GM18868 (cell line): ENCODE results near the gene SETD6.

ENCODE experiments used
- ATAC-seq: cut with Tn5 transposase; IDR thresholded peaks from one replicate; pipeline ENCODE4 v1.9.1; 2021; ENCODE audit warnings: mild to moderate bottlenecking, moderate library complexity; ENCODE audit not compliant: unreplicated experiment

SETD6 gene

DNA sequence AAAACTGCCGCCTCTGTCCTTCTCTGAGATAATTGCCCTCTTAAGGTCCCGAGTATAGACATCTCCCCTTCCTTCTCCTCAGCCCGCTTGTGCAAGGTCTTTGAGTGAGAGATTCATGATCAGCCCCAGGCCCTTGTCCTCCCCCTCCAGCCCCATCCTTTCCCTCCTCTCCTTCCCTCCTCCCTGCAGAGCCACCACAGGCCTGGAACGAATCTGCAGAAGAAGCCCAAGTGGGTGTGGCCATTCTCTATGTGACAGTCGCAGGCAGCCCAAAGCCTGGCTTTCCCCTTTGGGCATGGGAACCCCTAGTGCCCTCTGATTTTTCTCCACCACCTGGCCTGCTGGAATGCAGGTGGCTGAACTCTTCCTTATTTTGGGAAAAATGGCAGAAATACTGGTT is 22.6 kb upstream of the SETD6 start:
- no peak for ATAC-seq

DNA sequence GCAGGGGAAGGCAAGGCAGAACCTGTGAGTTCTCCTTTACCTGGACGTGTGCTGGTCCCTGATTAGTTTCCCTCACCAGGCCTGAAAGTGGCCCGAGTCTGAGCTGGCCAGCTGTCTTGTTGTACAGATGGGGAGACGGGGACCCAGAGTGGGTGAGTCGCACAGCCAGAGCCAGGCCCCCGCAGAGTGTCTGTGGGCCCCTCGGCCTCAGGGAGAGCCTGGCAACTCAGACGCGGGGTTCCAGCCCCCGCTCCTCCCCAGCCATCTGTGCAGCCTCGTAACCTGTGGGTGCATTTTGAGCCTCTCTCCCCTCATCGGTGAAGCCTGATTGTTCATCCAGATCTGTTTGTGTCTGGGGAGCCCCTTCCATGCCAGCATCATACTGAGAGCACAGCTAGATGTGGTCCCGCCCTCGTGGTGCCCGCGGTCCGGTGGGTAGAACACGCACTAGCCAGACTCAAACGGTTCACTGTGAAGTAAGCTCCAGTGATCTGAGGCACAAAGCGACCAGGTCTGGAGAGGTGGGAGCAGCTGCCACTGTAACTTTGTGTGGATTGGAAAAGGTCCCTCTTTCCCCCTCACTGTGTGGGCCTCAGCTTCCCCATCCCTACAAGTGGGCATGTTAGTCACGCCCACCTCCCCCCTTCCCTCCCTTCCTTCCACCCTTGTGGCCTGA is 21.4 kb upstream of the SETD6 start:
- no peak for ATAC-seq

DNA sequence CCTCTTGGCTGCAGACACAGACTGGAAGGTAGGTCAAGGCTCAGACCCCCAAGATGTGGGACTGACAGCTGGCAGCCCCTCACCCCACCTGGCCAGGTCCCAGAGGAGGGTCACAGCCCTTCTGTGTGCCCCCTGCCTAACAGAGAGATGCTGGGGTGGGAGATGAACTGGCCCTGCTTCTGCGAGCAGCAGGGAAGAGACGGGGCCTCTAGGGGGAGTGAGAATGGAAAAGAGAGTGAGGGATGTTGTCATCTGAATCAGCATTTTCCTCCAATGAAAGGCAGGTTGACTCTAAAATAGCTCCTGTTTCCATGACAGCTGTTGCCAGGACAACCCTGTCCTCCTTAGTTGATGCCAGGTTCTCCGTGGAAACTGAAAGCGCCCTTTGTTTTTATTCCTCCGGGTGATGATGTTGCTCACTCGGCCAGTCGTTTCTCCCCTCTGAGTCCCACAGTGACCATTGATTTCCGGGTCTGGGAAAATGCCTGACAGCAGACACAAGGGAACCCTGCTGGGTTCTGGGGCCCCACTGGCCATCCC is 20.3 kb upstream of the SETD6 start:
- peak; percentile 76 for ATAC-seq

DNA sequence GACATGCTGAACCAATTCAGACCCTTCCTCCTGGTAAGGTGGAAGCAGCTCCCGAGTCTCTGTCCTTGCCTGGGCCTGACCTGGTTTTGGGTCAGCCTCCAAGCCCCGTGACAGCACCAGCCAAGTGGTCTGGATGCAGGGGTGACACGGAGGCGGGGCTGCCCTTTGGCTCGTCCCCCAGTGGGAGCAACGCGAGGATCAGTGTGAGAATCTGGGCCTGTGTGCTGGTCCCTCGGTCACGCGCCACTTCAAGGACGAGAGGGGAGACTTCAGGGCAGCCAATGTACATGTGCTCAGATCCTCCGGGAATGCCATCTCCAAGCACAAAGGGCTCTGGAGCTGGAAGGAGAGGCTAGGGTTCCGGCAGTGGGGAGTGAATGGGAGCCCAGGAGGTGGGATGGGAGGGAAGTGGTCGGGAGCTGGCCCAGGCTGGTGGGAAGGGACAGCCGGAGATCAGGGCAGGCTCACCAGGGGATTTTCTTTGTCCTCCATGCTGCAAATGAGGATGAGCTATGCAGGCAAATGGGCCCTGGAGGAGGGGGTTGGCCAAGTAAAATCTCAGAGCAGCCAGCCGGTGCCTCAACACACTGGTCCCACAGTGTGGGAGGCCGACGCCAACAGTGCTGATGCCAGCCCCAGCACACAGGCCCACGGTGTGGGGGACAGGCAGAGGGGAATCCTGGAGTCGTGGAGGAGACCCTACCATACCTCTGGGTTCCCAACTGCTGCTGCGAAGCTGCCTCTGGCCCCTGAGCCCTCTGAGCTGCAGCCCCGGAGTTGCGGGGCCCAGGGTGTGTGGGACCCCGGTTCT is 19.6 kb upstream of the SETD6 start:
- ATAC-seq: no peak

DNA sequence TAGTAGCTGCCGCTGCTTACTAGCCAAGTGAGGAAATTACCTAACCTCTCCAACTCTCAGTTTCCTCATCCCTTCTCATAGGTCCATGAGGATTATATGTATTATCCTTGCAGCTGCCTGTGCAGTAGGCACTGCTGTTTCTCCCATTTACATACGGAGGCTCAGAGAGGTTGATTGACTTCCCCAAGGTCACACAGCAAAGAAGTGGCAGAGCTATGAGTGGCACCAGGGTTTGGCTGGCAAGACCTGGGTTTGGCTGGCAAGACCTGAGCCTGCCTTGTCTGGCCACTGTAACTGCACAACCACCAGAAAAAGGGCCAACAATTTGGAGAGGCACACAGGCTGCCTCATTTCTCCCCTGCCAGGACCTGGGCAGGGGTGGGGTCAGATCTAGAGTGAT is 17.8 kb upstream of the SETD6 start:
- no peak for ATAC-seq

DNA sequence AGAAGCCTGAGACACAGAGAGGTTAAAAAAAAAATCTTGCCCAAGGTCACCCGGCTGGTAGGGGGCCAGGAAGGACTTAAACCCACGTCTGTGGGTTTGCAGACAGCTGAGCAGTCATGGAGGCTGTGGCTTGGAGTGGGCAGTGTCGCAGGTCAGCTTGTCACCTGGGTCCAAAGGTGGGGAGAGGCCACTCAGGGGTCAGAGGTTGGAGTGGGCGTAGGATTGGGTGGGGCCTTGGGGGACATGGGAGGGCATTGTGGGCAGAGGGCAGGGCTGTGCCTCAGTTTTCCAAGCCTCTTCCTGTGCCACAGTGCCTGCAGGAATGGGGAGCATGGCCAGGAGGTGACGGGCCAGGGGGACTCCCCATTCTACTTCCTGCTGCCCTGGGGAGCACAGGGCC is 17.4 kb upstream of the SETD6 start:
- no peak for ATAC-seq

DNA sequence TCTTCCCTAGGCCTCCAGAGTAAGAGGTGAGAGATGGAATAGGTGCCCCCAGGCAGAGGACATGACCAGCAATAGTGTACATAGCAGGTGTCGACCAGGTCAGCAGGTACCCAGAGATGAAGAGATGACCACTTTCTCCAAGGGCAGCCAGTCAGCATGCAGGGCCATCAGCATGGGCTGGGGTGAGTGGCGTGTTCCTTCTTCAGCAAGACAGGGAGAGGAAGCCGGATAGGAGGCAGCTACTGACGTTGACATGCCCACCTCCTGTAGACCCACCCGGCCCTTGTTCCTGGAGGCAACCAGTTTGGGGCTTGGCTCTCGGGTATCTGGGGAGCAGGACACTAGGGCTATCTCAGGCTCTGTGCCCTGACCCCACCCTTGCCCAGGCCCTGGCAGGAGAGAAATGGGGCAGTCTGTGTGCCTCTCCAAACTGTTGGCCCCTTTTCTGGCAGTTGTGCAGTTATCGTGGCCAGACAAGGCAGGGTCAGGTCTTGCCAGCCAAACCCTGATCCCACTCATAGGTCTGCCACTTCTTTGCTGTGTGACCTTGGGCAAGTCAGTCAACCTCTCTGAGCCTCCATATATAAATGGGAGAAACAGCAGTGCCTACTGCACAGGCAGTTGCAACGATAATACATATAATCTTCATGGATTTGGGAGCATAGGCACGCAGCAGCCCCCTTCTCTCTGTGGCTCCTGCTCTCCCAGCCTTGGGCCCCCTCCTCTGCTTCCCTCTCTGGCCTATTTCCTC is 16.8 kb upstream of the SETD6 start:
- ATAC-seq: no peak

DNA sequence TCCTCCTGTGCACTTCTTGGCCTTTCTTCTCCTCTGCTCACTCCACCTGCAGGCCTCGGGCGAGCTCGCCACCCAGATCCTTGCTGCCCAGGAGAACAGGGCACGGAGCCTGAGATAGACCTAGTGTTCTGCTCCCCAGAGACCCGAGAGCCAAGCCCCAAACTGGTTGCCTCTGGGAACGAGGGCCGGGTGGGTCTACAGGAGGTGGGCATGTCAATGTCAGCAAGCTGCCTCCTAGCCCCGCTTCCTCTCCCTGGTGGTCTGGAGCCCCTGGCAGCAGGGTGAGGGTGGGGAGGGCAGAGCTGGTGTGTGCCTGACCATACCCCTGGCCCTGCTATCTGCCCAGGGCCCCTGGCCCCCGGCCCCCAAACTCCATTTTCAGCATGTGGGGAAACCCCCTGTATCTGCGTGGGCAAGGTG is 16.2 kb upstream of the SETD6 start:
- no peak for ATAC-seq

DNA sequence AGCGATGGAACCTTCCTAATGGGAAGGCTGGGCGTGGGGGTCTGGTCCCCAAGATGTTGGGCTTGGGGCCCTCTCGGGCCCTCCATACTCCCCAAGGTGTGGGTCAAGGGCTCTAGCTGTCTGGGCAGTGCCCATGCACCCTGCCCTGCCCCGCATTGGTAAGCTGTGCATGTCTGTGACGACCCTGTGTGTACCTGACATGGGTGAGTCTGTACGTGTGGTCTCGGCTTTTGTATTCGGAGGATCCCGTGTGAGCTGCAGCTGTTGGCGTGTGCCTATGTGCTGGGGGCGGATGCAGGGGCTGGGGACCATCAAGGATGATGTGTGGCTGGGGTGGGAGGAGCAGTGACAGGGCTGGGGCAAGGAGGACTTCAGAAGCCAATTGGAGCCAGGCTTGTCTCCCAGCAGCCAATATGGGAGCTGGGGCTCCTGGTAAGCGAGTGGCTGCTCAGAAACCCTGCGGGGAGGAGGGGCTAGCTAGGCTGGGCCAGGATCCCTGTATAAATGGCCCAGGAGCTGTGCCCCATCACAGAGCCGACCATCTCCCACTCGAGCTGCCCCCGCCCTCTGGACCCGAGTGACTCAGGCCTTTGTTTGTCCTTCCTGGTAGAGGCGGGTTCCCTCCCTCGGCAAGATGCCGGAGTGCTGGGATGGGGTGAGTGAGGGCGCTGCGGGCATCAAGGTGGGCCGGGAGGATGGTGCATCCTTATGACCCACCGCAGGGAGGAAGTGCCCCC is 15.5 kb upstream of the SETD6 start, which contains the start of gene NDRG4:
Gene NDRG4, plus strand, starts transcription at position 529 of the 737 bp plus-strand sequence. Its CDS starts 106 bp downstream, at position 635.
- ATAC-seq: peak; percentile 50

DNA sequence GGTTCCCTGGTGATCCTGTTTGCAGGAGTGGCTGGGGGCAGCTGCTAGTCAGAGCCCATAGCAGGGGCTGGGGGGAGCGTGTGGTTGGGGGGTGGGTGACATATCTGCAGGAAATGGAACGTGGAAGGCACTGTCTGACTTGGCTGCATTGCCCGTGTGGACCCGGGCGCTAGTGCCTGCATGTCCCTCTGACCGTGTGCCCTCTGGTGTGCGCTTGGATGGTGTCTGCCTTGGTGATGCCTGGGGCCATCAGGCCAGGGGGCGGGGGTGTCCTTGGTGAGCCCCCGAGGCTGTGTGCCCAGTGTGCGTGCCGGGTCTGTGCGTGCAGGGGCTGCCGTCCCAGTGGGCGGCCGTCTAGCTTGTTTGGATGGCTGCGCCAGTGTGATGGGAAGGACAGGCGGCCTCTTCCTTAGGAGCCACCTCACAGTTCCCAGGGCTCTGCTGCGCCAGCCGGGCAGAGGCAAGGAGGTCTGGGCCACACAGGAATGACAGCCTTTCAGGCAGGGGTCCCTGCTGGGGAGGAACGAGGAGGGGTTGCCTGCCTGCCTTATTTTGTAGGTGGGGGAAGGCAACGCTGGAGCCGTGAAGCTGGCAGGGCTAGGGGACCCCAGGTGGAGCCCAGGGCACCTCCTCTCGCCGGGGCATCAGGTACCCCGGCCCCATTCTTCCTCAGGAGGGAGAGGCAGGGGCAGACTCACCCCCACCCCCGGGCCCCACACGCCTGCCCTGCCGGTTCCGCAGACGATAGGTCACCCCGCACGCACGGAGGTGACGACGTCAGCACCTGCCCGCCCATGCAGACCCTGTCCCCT is 14.7 kb upstream of the SETD6 start:
- ATAC-seq: no peak

DNA sequence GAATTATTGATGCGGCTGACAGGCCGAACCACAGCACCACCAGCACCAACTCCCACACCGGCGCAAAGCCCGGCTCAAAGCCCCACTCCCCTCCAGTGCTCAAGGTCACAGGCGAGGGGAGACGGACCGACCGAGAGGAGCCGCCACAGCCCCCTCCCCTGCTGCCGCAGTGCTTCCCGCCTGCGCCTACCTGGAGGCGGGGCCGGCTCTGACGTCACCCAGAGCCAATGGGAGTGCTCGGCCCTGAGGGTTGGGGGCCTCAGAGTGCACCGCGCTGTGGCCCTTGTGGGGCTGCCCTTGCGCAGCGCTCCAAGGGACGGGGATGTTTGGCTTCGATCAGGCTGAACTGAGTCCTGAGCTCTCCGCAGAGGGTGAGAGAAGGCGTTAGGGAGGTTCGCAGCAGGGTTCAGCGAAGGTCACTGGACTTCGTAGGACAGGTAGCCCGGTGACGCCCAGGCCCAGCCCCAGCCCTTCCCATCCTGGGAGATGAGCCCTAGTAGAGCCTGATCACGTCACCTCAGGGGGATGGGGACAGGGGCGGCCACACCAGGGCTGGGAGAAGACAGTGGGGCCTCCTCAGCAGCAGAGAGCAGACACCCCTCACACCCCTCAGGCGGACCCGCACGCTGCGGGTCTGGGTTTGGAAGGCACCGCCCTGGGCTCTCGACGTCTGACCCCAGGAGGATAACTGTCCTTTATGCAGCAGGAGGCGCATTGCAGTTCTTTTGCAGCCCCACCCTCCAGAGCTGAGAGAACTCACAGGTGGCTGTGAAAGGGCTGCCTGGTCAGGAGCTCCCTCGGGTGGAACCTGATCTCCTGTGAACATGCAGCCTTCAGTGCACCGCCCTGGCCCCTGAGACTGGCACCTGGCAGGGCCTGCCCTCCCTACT is 13.8 kb upstream of the SETD6 start:
- ATAC-seq: no peak

DNA sequence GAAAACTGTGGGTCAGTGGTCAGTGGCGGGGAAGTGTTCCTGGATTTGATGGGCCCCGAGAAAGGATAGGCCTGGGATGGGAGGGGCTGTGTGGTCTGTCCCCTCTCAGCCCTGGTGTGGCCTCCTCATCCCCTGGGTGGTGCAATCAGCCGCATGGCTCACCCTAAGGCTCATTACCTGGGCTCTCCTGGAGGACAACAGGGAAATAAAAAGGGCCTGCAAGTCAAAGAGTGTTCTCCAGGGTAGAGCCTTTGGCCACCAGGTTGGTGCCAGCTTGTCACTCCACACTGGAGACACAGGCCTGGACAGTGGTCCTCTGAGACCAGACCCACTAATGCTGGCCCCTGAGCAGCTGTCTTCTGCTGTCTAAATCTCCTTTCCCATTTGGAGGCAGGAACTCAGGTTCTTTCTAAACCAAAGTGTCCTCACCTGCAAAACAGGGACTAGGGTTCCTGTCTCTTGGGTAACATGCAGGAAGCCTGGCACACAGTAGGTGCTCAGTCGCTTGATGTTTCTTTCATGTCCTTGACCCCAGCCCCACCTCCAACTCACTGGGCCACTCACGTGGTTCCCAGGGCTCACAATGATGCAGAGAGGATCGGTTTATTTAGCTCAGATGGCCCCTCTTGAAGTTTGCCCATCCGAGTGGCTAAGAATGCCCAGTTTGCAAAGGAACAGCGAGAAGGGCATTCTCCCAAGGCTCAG is 12.9 kb upstream of the SETD6 start:
- no peak for ATAC-seq

DNA sequence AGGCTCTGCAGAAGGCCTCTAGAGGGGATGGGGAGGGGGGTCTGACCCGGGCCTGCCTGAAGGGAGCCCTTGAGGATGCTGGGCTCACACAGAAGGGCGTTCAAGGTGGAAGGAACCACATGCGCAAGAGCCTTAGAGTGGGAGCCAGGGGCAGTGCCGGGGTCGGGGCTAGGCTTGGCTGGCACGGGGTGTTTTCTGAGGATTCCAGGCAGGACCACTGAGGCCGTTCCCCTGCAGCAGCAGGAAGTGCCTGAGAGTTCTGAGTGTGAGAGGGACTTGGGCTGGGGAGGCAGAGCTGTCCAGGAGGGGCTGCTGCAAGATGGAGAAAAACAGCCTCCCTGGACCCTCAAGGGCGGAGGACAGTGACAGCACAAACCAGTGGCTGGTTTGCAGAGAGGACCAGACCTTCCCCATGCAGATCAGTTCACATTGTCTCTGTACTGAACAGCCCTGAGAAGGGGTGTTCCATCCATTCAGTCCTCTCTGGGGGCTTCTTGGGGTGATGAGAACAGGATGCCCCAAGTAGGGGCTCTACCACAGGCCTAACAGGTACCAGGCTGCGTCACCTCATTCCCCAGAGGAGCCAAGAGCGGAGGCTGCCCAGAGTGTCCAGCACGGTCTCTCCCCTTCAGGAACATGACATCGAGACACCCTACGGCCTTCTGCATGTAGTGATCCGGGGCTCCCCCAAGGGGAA is 12.0 kb upstream of the SETD6 start:
- no peak for ATAC-seq

DNA sequence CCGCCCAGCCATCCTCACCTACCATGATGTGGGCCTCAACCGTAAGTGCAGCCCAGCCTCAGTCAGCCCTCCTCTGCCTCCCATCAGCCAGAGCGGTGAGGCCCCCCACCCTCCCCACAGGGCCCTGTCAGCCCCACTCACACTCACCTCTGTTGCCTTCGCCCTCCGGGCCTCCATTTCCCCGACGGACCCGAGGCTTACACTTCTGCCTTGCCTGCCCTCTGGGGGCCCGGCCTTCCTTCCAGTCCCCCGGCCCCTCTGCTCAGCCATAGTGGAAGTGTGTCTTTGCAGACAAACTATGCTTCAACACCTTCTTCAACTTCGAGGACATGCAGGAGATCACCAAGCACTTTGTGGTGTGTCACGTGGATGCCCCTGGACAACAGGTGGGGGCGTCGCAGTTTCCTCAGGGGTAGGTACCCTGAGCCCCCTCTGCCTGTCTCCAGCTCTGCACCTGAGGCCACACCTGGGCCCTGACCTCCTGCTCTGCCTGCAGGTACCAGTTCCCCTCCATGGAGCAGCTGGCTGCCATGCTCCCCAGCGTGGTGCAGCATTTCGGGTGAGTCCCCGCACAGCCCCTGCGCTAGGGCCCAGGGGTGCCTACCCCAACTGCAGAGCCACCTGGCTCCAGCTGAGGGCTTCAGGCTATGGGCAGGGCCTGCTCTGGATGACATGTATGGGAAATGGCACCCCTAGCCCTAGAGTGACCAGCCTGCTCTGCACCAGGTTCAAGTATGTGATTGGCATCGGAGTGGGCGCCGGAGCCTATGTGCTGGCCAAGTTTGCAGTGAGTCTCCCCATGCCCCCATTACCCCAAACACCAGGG is 11.2 kb upstream of the SETD6 start:
- ATAC-seq: no peak

DNA sequence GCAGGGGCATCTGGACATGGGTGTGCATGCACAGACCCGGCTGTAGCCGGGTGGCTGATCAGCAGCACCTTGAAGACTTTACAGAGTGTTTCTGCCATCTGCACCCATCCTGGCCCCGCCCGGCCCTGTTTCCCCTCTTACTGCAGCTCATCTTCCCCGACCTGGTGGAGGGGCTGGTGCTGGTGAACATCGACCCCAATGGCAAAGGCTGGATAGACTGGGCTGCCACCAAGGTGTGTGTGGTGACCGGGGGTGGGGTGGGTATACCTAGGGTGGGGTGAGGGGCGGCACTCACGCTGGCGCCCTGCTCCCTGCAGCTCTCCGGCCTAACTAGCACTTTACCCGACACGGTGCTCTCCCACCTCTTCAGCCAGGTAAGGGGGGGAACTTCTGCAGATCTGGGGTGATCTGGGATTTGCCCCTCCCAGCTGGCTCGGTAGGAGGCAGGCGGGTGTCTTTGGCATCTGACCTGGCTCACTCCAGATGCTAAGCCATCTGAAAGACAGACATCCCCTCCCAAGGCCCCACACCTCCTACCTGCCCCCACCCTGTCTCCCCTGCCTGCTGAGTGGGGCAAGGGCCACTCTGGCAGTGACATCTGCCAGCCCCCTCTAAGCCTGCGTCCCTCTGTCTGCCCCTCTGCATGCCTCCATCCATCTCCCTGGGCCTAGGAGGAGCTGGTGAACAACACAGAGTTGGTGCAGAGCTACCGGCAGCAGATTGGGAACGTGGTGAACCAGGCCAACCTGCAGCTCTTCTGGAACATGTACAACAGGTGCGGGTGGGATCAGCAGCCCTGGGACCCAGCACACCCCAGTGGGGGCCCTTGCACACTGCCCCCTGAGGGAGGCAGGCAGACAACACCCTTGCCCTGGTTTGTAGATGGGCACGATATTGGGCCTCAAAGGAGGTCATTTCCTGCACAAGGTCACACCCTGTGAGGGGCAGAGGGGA is 8.8 kb upstream of the SETD6 start:
- ATAC-seq: no peak
